Activated CD4-positive, CD25-positive, alpha-beta regulatory T cell (primary cell): ENCODE measurements around the gene BCAS1.

ENCODE experiments used
- DNase-seq, 4 experiments: peaks; one replicate each; lab custom pipeline; 2025; lab: John Stamatoyannopoulos, UW

The BCAS1 gene

GRCh38 chr20:53960579-53961272 is 109.7 kb downstream of the BCAS1 start:
- no peak for DNase-seq

GRCh38 chr20:53959911-53960578 is 110.3 kb downstream of the BCAS1 start:
- DNase-seq, result no peak

- no peak for DNase-seq
Measured at GRCh38 chr20:53958260-53958659, 112.1 kb downstream of the BCAS1 start.

GRCh38 chr20:53957451-53958172 is 112.8 kb downstream of the BCAS1 start:
- DNase-seq, result no peak

- DNase-seq, result no peak
Measured at GRCh38 chr20:53956013-53956715, 114.2 kb downstream of the BCAS1 start.

GRCh38 chr20:53954723-53955658 is 115.4 kb downstream of the BCAS1 start:
- DNase-seq, result no peak

- no peak for DNase-seq
Measured at GRCh38 chr20:53952528-53953096, 117.8 kb downstream of the BCAS1 start.

- no peak for DNase-seq
Measured at GRCh38 chr20:53950578-53950977, 119.8 kb downstream of the BCAS1 start.

GRCh38 chr20:53950031-53950430 is 120.4 kb downstream of the BCAS1 start:
- no peak for DNase-seq

- peak in 3 of 4 experiments; percentile 35 to 43 (median 41) for DNase-seq
Measured at GRCh38 chr20:53949319-53949839, 121.0 kb downstream of the BCAS1 start.

- no peak for DNase-seq
Measured at GRCh38 chr20:53948383-53949318, 121.7 kb downstream of the BCAS1 start.

- no peak for DNase-seq
Measured at GRCh38 chr20:53947501-53948195, 122.7 kb downstream of the BCAS1 start.

- no peak for DNase-seq
Measured at GRCh38 chr20:53946106-53946505, 124.3 kb downstream of the BCAS1 start.

- DNase-seq, result no peak
Measured at GRCh38 chr20:53945478-53945877, 124.9 kb downstream of the BCAS1 start.

- no peak for DNase-seq
Measured at GRCh38 chr20:53944796-53945195, 125.6 kb downstream of the BCAS1 start.

GRCh38 chr20:53943522-53944291 is 126.7 kb downstream of the BCAS1 start:
- no peak for DNase-seq

- DNase-seq, result no peak
Measured at GRCh38 chr20:53942973-53943372, 127.4 kb downstream of the BCAS1 start.

GRCh38 chr20:53942472-53942816 is 128.0 kb downstream of the BCAS1 start:
- DNase-seq, result no peak
